Glutamatergic neuron (in vitro differentiated cells): ENCODE results near the gene WFIKKN2. TPM values are rescaled to one million over a fixed set of nuclear protein-coding genes. Genes with fewer than 3 reads are reported as not detected.

Experiments used
- DNase-seq: peaks from one replicate; pipeline ENCODE4 v3.0.0; 2022
- H3K27ac Mint-ChIP-seq: one replicate; pipeline ENCODE4 v1.8.0; 2020; ENCODE audit warnings: mild to moderate bottlenecking, mixed read lengths, inconsistent platforms; ENCODE audit not compliant: unreplicated experiment
- H3K27me3 Mint-ChIP-seq: one replicate; pipeline ENCODE4 v1.8.0; 2020; ENCODE audit warnings: mild to moderate bottlenecking, moderate library complexity, mixed read lengths, inconsistent platforms; ENCODE audit not compliant: unreplicated experiment
- H3K36me3 Mint-ChIP-seq: one replicate; pipeline ENCODE4 v1.8.0; 2020; ENCODE audit warnings: mild to moderate bottlenecking, mixed read lengths, inconsistent platforms; ENCODE audit not compliant: unreplicated experiment
- H3K4me1 Mint-ChIP-seq: one replicate; pipeline ENCODE4 v1.8.0; 2020; ENCODE audit warnings: mild to moderate bottlenecking, low read depth, mixed read lengths, inconsistent platforms; ENCODE audit not compliant: unreplicated experiment
- H3K4me3 Mint-ChIP-seq: one replicate; pipeline ENCODE4 v1.8.0; 2020; ENCODE audit warnings: mild to moderate bottlenecking, mixed read lengths, inconsistent platforms; ENCODE audit not compliant: unreplicated experiment
- H3K9me3 Mint-ChIP-seq: one replicate; pipeline ENCODE4 v1.8.0; 2020; ENCODE audit warnings: mild to moderate bottlenecking, moderate library complexity, mixed read lengths, inconsistent platforms; ENCODE audit not compliant: unreplicated experiment
- total RNA-seq: library from RNA; stranded (reverse); fragmentation: NEBNext Ultra II Directional; extraction: Animal tissue kit (Norgen Biotek cat#: 25700); gene quantifications from one replicate; pipeline ENCODE4 v1.2.1, GENCODE V29; 2021; ENCODE audit not compliant: unreplicated experiment
- TF ChIP-seq, protein P1 (sequence below): fragments of 200-600 bp; sonication (generic); IDR thresholded peaks from one replicate; pipeline ENCODE4 v1.5.0; 2021; ENCODE audit not compliant: partially characterized antibody, unreplicated experiment

Gene WFIKKN2
- total RNA-seq, 1 donor from 2014 or later = 3.5 TPM

DNA sequence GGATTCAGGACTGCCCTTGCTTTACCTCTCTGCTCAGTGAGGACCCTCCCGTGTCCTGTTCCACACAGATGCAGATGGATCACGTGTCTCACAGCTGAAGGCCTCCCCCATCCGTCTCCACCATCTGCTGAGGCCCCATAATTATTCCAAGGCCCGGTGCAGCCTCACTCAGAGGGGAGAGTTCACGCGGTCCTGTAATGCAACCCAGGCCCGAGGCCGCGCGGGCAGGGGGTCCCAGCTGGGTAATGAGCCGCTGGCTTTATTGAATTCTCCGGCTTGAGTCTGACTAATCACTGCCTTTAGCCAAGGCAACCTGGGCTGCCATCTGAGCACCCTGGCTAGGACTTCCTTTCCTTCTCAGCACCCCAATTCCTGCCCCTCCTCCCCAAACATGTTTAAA is 4.4 kb upstream of the WFIKKN2 start:
- peak; percentile 86 for DNase-seq
- Mint-ChIP-seq H3K27me3 (peaks cover 10% of the 10 kb centered on the region), H3K9me3 (peaks cover 9% of the 10 kb centered on the region), H3K4me1 (peaks cover 50% of the 10 kb centered on the region), H3K36me3 (no peaks in the 10 kb centered on the region), H3K4me3 (peak overlapping the region; percentile 69), H3K27ac (peak overlapping the region; percentile 96)
- TF ChIP-seq, protein P1, sequence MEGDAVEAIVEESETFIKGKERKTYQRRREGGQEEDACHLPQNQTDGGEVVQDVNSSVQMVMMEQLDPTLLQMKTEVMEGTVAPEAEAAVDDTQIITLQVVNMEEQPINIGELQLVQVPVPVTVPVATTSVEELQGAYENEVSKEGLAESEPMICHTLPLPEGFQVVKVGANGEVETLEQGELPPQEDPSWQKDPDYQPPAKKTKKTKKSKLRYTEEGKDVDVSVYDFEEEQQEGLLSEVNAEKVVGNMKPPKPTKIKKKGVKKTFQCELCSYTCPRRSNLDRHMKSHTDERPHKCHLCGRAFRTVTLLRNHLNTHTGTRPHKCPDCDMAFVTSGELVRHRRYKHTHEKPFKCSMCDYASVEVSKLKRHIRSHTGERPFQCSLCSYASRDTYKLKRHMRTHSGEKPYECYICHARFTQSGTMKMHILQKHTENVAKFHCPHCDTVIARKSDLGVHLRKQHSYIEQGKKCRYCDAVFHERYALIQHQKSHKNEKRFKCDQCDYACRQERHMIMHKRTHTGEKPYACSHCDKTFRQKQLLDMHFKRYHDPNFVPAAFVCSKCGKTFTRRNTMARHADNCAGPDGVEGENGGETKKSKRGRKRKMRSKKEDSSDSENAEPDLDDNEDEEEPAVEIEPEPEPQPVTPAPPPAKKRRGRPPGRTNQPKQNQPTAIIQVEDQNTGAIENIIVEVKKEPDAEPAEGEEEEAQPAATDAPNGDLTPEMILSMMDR = no peak

- Mint-ChIP-seq H3K4me1 (peaks cover 50% of the 10 kb centered on the region), H3K9me3 (peaks cover 9% of the 10 kb centered on the region), H3K4me3 (peak overlapping the region; percentile 55), H3K36me3 (no peaks in the 10 kb centered on the region), H3K27ac (peak overlapping the region; percentile 96), H3K27me3 (peaks cover 9% of the 10 kb centered on the region)
- no peak for DNase-seq
- TF ChIP-seq, protein P1 = no peak
Measured at GRCh38 chr17:50831471-50831928, 3.9 kb upstream of the WFIKKN2 start.

GRCh38 chr17:50832267-50832863 is 3.0 kb upstream of the WFIKKN2 start:
- H3K4me1 Mint-ChIP-seq = peaks cover 50% of the 10 kb centered on the region
- peak overlapping the region; percentile 79 for H3K27ac Mint-ChIP-seq
- H3K9me3 Mint-ChIP-seq = peaks cover 7% of the 10 kb centered on the region
- peaks cover 9% of the 10 kb centered on the region for H3K27me3 Mint-ChIP-seq
- no peak for DNase-seq
- no peaks in the 10 kb centered on the region for H3K36me3 Mint-ChIP-seq
- H3K4me3 Mint-ChIP-seq = peak overlapping the region; percentile 79
- TF ChIP-seq, protein P1 = no peak

DNA sequence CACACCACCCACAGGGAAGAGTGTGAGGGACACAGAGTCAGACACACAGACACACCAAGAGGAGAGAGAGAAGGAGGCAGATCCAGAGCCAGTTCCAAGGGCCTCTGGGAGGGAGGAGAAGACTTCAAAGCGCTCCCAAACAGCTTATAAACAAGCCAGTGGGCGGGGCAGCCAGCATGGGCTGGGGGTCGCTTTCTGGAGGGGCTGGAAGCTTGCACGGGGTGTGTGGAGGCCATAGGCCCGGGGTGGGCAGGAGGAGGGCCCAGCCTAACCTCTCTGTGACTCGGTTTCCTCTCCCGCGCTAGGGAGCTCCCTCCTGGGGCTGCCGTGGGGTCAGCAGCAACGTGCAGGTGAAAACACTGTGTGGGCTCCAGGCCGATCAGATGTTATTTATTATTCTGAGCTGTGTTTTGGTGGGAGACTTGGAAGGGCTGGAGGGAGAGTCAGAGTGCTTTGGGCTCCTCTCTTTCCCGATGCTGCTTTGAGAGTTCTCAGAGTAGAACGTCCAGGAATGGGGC is 2.5 kb upstream of the WFIKKN2 start:
- Mint-ChIP-seq H3K4me1 (peaks cover 50% of the 10 kb centered on the region), H3K4me3 (peak overlapping the region; percentile 79), H3K36me3 (no peaks in the 10 kb centered on the region), H3K27ac (peak overlapping the region; percentile 79), H3K27me3 (peaks cover 11% of the 10 kb centered on the region), H3K9me3 (peaks cover 7% of the 10 kb centered on the region)
- DNase-seq = no peak
- TF ChIP-seq, protein P1 = no peak

DNA sequence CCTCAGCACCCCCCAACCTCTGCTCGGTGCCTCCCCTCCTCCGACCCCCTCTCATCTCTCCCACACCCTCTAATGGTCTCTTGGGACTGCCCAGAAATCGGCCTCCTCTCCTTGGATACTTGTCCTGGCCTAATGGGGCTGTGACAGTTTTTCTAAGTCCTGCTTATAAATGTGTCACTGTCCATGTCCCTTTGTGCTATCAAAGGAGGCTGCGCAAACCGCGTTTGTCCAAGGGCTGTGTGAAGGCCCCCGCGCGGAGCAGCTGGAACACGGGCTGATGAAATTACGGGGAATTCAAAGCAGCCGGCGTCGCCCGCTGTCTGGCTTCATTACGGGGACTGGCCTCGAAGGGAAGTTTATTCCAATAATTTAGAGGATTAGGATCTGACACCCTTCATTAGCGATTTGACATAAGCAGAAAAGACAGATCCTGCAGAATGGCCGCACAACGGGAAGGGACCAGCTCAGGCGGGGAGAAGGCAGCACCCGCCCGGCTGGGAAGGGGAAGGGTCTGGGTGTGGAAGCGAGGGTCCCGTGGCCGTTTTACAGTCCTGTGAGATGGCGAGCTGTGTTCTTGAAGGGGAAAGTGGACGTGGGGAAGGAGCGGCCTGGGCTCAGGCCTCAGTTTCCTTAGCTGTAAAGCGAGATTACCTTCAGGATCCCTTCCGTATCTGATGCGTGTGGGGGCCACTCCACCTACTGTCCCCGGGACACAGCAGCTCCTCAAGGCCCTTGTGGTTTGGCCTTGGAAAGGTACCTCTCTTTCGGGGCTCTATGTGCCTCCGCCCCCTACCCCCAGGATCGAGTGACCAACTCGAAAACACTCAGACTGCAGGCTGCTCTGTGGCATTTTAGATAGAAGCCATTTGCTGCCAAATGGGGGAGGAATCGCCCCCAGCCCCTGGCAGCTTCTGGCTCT is 1.6 kb upstream of the WFIKKN2 start:
- no peak for DNase-seq
- peak overlapping the region; percentile 72 for H3K4me3 Mint-ChIP-seq
- H3K36me3 Mint-ChIP-seq = no peaks in the 10 kb centered on the region
- H3K27me3 Mint-ChIP-seq = peaks cover 11% of the 10 kb centered on the region
- peak overlapping the region; percentile 93 for H3K27ac Mint-ChIP-seq
- peaks cover 56% of the 10 kb centered on the region for H3K4me1 Mint-ChIP-seq
- H3K9me3 Mint-ChIP-seq = peaks cover 7% of the 10 kb centered on the region
- TF ChIP-seq, protein P1 = no peak
